22Rv1 (cell line): ENCODE measurements around the gene ASGR2.

ENCODE experiments used
- ZFX ChIP-seq: fragments of 450-650 bp; IDR thresholded peaks from 2 replicates; pipeline ENCODE4 v1.6.1; 2017; ENCODE audit warnings: antibody characterized with exemption, borderline replicate concordance
- TF ChIP-seq, protein P1 (sequence below): fragments of 450-650 bp; IDR thresholded peaks from 2 replicates; pipeline ENCODE4 v1.5.1; 2017; ENCODE audit warnings: mild to moderate bottlenecking

DNA sequence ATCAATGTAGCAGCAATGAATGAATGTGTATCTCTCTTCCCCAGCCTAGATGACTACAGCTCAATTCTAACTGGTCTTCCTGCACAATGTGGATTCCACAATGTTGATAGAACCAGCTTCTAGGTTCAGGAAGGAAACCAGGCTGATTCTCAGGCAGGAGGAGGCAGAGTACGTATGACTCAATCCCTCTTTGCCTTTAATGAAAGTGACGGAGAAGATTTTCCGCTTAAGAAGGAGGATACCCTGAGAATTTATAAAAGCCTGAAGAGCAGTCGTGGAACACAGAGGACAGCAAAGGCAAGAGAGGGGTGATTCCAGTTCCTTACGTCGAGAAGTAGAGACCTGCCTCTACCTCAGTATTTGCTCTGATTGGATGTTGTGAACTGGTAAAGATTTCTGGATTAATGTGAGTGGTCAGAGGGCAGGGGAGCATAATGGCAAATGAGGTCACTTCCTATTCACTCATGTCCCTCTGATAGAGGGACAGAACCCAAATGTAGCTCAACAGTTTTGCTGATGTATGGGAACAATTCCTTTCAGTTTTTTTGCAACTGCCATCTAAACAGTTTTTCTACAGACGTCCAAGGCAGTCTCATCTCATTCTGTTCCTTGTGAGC lies 55.7 kb downstream of the ASGR2 start:
- TF ChIP-seq, protein P1, sequence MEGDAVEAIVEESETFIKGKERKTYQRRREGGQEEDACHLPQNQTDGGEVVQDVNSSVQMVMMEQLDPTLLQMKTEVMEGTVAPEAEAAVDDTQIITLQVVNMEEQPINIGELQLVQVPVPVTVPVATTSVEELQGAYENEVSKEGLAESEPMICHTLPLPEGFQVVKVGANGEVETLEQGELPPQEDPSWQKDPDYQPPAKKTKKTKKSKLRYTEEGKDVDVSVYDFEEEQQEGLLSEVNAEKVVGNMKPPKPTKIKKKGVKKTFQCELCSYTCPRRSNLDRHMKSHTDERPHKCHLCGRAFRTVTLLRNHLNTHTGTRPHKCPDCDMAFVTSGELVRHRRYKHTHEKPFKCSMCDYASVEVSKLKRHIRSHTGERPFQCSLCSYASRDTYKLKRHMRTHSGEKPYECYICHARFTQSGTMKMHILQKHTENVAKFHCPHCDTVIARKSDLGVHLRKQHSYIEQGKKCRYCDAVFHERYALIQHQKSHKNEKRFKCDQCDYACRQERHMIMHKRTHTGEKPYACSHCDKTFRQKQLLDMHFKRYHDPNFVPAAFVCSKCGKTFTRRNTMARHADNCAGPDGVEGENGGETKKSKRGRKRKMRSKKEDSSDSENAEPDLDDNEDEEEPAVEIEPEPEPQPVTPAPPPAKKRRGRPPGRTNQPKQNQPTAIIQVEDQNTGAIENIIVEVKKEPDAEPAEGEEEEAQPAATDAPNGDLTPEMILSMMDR = no peak
- TF ChIP-seq ZFX = no peak
